Fibroblast of skin of abdomen (primary cell): Measurements from ENCODE around the gene SSR3. TPM values are rescaled to one million over a fixed set of nuclear protein-coding genes. Genes with fewer than 3 reads are reported as not detected.
"Not testable (repeated sequence)": the region's sequence is repeated elsewhere in the genome, so short reads cannot be mapped to it uniquely, and the experiment has no call there.

Experiments used
- DNase-seq: peaks from one replicate; pipeline ENCODE4 v3.0.0-alpha.2; 2013
- polyA plus RNA-seq, 2 experiments: library from polyadenylated mRNA; unstranded; fragments of 120-200 nt; gene quantifications; one replicate each; pipeline ENCODE4 v1.2.1, GENCODE V29; 2013; ENCODE audit not compliant: insufficient read length in 2 of 2

Gene SSR3
- polyA plus RNA-seq (2013, experiment 1 of 2; ENCODE audit: insufficient read length), result 319 TPM
- polyA plus RNA-seq (2013, experiment 2 of 2; ENCODE audit: insufficient read length), result 314 TPM

DNA sequence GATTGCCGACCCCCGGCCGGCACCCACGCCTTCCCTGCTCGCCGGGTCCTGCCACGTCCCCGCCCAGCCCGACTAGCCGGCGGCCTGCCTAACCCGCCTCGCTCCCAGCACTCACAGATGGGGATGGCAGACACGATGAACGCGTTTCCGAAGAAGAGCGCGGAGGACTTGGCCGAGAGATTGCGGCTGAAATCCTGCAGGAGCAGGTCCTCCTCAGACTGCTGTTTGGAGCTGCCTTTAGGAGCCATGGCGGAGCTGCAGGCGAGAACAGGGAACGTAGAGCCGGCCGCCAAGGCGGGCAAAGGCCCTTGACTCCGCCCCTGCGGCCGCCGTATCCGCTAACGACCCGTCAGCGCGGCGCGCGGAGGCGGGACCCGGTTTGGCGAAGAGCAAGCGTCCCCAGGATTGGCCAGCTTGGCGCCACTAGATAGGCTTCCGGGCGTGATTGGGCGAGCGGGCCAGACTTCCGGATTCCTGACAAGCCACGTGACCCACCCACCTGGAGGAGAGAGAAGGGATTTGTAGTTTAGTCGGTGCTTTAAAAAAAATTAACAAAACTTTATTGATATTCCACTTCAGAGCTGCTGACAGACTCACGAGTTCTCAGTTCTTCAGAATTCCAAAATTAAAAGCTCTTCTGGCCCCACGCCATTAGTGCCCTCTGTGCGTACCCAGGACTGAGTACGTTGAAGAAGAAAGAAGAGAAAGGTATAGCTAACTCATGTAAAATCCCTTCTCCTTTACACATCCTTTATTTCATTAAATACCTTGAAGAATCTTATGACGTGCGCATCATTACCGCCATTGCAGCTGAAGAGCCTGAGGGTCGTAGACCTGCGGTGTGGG lies at the start of gene SSR3:
Gene SSR3 (minus strand): TSS at position 276 of the 846 bp plus-strand sequence. CDS start 28 bp downstream, at position 248.
- peak; percentile 100 for DNase-seq

GRCh38 chr3:156604064-156604641 lies 49.2 kb upstream of the SSR3 start:
- DNase-seq, result no peak

DNA sequence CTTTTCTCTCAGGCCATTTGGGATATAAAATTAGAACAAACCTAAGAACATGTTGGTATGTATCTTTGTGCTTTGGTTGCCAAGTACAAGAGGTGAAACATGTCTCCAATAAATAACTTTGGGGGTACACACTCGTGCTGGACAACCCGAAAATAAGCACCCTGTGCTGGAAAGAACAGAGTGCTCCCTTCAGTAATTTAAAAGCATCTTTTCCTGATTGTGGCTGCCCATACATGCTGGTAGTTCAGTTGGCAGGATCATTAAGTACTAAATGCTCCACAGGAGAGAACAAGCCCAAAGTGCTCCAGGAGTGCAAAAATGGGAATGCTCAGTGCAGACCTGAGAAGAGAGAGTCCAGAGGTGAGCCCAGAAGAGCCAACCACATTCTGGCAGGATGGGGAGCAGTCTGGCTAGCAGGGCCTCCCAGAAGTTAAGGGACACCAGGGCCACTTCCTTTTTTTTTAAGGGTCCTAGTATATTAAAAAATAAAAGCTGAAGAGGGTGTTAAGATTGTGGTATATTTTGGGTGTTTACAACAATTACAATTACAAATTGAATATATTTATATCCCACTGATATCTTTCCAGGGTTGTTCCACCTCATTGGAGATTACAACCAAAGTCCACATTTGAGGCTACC lies 48.6 kb upstream of the SSR3 start:
- DNase-seq, result no peak

- DNase-seq, result no peak
Observed at GRCh38 chr3:156602424-156602823, 47.5 kb upstream of the SSR3 start.

- no peak for DNase-seq
Observed at GRCh38 chr3:156601497-156601896, 46.6 kb upstream of the SSR3 start.

DNA sequence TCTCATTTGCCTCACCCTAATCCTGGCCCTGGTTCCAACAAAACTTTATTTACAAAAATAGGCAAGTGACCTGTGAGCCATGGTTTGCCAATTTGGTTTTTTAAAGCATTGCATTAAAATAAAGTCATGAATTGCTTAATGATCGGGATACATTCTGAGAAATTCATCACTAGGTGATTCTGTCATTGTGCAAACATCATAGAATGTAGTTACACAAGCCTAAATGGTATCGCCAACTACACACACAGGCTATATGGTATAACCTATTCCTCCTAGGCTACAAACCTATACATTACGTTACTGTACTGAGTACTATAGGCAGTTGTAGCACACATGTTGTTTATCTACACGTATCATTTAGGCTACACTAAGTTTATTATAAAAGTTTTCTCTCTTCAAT lies 45.9 kb upstream of the SSR3 start:
- no peak for DNase-seq

DNA sequence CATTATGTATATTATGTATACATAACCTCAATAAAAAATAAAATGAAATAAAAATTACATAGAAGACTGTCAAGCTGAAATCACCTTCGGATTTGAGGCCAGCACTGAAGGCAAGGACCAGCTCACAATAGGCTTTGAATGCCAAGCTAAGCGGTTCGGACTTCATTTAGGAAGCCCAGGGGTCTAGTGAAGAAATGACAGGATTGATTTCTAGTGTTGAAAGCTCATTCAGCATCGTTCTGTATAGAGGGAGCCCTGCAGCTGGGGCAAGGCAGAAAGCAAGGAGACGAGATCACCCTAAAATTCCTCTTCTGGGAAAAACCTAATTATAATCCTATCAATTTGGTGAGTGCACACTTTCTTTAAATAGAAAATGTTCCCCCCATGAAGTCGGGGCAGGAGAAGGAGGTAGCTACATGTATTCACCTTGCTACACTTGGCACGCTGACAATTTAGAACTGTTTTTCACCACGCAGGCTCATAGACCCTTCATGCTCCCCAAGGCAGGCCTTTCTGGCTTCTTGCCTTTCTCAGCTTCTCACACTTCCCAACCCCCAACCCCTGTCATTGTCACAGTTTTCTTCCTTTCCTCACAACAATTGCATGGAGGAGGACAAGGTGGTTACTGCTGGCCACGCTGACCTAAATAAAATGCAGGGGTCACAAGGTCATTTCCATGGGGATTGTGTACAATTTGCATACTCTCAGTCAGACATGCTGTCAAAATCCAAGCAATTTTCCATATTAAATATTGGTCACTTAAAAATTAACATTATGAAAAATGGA lies 44.4 kb upstream of the SSR3 start:
- no peak for DNase-seq

DNA sequence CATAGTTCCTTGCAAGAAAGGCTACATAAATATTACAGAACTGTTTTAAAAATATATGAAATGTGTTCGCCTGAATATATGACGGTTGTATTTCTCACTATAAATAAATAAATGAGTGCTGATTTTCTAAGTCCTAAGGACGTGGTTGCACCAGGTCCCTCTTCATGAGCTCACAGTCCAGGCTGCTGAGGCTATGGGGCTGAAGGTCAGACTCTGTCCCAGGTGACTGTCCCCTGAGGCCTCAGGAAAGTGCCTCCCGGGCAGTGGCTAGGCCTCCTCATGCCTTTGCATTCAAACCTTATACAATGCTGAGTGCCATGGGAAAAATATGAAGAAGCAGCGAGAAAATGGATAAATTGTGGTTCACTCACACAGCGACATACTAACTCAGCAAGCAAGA lies 43.5 kb upstream of the SSR3 start:
- DNase-seq, result no peak

- DNase-seq, result no peak
Observed at GRCh38 chr3:156594219-156594683, 39.3 kb upstream of the SSR3 start.

GRCh38 chr3:156593814-156594213 lies 38.9 kb upstream of the SSR3 start:
- no peak for DNase-seq

- DNase-seq, result not testable (repeated sequence)
Observed at GRCh38 chr3:156589806-156590205, 34.9 kb upstream of the SSR3 start.

GRCh38 chr3:156587760-156588069 lies 32.8 kb upstream of the SSR3 start:
- DNase-seq, result no peak

GRCh38 chr3:156586905-156587759 lies 32.2 kb upstream of the SSR3 start:
- DNase-seq, result no peak

DNA sequence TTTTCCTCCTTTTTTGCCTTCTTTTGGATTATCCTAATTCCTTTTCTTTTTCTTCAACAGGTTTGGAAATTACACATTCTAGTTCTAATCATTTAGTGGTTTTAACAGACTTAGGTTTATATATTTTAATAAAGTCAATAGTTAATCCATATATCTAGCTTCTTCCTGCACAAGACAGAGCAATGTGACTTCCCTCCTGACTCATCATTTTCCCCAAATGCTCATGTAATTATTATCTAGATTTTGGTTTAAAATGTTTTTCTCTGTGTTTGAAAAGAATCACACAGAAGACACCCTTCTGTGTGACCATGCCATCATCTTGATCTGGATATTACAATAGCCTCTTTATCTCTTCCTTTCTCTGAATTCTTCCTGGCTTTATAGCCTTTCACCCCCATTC lies 28.6 kb upstream of the SSR3 start:
- DNase-seq, result no peak

DNA sequence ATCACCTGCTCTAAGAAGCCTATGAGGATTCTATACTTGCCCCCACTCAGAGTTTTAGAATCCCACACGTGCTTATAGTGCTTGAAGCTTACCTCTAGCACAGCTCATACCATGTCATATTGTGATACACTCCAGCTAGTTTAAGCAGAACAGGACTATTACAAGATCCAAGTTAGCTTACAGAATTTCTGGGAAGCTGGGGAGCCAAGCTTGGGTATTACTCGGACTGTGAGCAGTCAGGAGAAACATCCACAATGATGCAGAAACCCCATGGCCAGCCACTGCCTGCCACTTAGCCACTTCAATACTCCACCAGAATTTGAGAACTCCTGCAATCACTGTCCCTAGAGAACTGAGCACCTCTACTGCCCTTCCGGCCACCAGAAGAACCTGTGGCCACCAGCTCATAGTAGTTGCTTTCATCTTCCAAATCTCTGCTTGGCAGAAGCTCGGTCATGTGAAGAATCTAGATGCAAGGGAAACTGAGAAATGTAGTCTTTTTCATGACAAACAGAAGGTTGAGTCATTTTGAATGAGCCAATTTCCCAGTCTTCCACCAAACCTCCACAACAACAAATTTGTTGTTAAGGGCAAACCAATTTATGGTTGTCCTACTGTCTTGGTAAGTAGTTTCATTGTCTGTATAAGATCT lies 27.7 kb upstream of the SSR3 start:
- DNase-seq, result no peak

DNA sequence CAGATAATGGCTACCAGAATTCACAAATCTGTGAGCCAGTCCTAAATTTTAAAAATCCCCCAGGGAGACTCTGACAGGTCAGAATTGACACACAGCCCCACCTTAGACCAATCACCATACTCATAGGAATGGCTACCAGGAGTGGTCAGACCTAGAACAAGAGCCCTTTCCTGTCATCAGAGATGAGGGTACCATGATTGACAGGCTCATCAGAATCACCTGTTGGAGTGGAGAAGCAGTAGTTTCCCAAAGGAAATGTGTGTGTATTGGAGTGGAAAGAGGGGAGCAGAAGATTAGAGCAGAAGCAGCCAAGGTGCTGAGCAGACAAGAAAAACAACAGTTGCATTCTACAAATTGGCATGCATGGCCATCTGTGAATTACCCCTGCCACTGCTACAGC lies 27.0 kb upstream of the SSR3 start:
- no peak for DNase-seq

DNA sequence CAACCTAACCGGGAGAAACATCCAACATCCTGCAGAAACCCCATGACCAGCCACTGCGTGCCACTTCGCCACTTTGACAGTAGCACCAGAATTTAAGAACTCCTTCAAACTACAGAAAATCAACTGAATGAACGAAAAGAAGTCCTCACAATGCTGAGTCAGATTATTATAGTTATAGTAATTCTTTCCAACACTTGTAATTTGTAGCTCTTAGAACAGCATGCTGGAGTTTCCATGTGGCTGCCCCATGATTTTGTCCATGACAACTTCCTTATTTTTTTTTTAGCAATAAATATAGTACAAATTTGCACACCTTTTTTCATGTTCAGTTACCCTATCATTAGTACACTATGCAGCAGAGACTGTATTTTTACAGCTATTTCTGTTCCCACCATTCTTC lies 26.1 kb upstream of the SSR3 start:
- no peak for DNase-seq

DNA sequence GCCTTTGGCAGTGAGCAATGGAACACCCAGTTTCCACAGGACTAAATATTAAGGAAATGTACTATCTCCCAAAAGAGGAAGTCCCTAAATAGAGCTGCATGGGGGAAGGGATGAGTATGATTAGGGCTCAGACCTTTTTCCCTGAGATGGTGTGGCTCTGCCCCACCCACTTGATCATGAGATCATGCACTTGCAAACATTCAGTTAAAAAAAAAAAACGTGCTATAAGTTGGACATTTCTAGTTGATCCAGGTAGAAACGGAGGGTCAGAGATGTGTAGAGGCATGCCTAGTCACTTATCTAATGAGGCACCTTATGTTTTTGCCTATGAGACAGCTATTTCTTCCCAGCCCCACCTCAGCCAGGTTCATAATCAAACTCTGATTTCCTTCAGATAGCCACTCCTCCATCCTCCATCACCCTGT lies 24.5 kb upstream of the SSR3 start:
- no peak for DNase-seq

- peak; percentile 27 for DNase-seq
Observed at GRCh38 chr3:156577736-156578135, 22.8 kb upstream of the SSR3 start.

- no peak for DNase-seq
Observed at GRCh38 chr3:156576651-156577348, 21.9 kb upstream of the SSR3 start.

- DNase-seq, result no peak
Observed at GRCh38 chr3:156576051-156576450, 21.1 kb upstream of the SSR3 start.
